NCI-H2107 (cell line): ENCODE data around the gene CYP11A1.

Experiments
- DNase-seq: peaks from one replicate; lab custom pipeline; 2025; lab: John Stamatoyannopoulos, UW

The CYP11A1 gene

GRCh38 chr15:74347757-74348250, 19.6 kb downstream of the CYP11A1 start:
- DNase-seq: no peak

- DNase-seq: no peak
These were observed 22.4 kb downstream of the CYP11A1 start for GRCh38 chr15:74345051-74345450.

GRCh38 chr15:74343797-74344127, 23.7 kb downstream of the CYP11A1 start:
- no peak for DNase-seq

- no peak for DNase-seq
These were observed 24.2 kb downstream of the CYP11A1 start for GRCh38 chr15:74343127-74343796.

- no peak for DNase-seq
These were observed 27.3 kb downstream of the CYP11A1 start for GRCh38 chr15:74340150-74340549.

GRCh38 chr15:74339371-74339770, 28.1 kb downstream of the CYP11A1 start:
- no peak for DNase-seq

GRCh38 chr15:74338676-74339075, 28.8 kb downstream of the CYP11A1 start:
- DNase-seq: no peak

- no peak for DNase-seq
These were observed 29.7 kb downstream of the CYP11A1 start for GRCh38 chr15:74337607-74338211.

- DNase-seq: no peak
These were observed 30.3 kb downstream of the CYP11A1 start for GRCh38 chr15:74337146-74337545.

GRCh38 chr15:74336061-74337005, 31.1 kb downstream of the CYP11A1 start:
- DNase-seq: no peak

GRCh38 chr15:74335396-74335795, 32.0 kb downstream of the CYP11A1 start:
- no peak for DNase-seq

GRCh38 chr15:74334127-74334526, 33.3 kb downstream of the CYP11A1 start:
- no peak for DNase-seq

GRCh38 chr15:74333662-74334061, 33.8 kb downstream of the CYP11A1 start:
- no peak for DNase-seq

- DNase-seq: no peak
These were observed 34.4 kb downstream of the CYP11A1 start for GRCh38 chr15:74333093-74333492.

GRCh38 chr15:74332611-74333010, 34.8 kb downstream of the CYP11A1 start:
- no peak for DNase-seq

- DNase-seq: no peak
These were observed 35.4 kb downstream of the CYP11A1 start for GRCh38 chr15:74332011-74332410.

GRCh38 chr15:74330861-74331408, 36.5 kb downstream of the CYP11A1 start:
- DNase-seq: no peak

GRCh38 chr15:74328331-74329056, 39.0 kb downstream of the CYP11A1 start:
- no peak for DNase-seq

- no peak for DNase-seq
These were observed 39.7 kb downstream of the CYP11A1 start for GRCh38 chr15:74327756-74328155.

GRCh38 chr15:74326746-74327145, 40.7 kb downstream of the CYP11A1 start:
- DNase-seq: no peak

- no peak for DNase-seq
These were observed 42.7 kb downstream of the CYP11A1 start for GRCh38 chr15:74324714-74325113.
